H1 (cell line): ENCODE results near the gene ARHGAP8. TPM values are rescaled to one million over a fixed set of nuclear protein-coding genes. Genes with fewer than 3 reads are reported as not detected.

Experiments
- CEBPB ChIP-seq: IDR thresholded peaks from 2 replicates; pipeline ENCODE4 v1.6.1; 2012; ENCODE audit warnings: low read depth, low read length
- FOSL1 ChIP-seq: IDR thresholded peaks from 2 replicates; pipeline ENCODE4 v1.6.1; 2011; ENCODE audit warnings: mild to moderate bottlenecking, low read depth, low read length, moderate library complexity; ENCODE audit not compliant: insufficient read depth
- JUN ChIP-seq: IDR thresholded peaks from 2 replicates; pipeline ENCODE4 v1.6.1; 2011; ENCODE audit warnings: low read depth, mild to moderate bottlenecking, improper control_type of control experiment, low read length
- POLR2A ChIP-seq, 2 experiments: IDR thresholded peaks; 1 replicate in 1 of 2; 2 replicates in 1 of 2; pipeline ENCODE4 v1.6.1; 2011; ENCODE audit warnings: low read depth in 2 of 2, low read length in 2 of 2, mild to moderate bottlenecking in 2 of 2; ENCODE audit errors: control extremely low read depth in 1 of 2
- polyA plus RNA-seq, 7 experiments: library from polyadenylated mRNA; depleted of rRNA in 3 of 7; stranded (reverse) in 5 of 7; unstranded in 2 of 7; fragments of >200 nt in 5 of 7; fragments of 200-250 nt in 2 of 7; gene quantifications; 1 replicate in 5 of 7; 2 replicates in 1 of 7; 4 replicates in 1 of 7; pipeline versions ENCODE4 v1.2.1 to v1.2.3, GENCODE V29; 2011 to 2013; ENCODE audit warnings: missing spikeins in 2 of 7, mixed read lengths in 2 of 7
- total RNA-seq: library from RNA; stranded (reverse); fragmentation: NEBNext Ultra II Directional; extraction: Animal tissue kit (Norgen Biotek cat#: 25700); gene quantifications from 2 replicates; pipeline ENCODE4 v1.2.1, GENCODE V29; 2021

Gene ARHGAP8
- total and polyA plus RNA-seq, 2 of the 8 experiments (the other 6 are each of a cell fraction or from before 2014, with no cell fraction given): 35.6 to 47.7 TPM

GRCh38 chr22:44885806-44886360 is 133.5 kb downstream of the ARHGAP8 start (continued):
- no peak for TF ChIP-seq POLR2A (IDR thresholded peaks at IDR 0.05; ENCODE audit: control extremely low read depth in 1 of 2, low read depth in 2 of 2, low read length in 2 of 2)
- no peak for TF ChIP-seq CEBPB
- no peak for TF ChIP-seq JUN
- no peak for TF ChIP-seq FOSL1
